ENCODE data around the gene MRPS22. TPM values are rescaled to one million over a fixed set of nuclear protein-coding genes. Genes with fewer than 3 reads are reported as not detected.

The MRPS22 gene
- total and polyA plus RNA-seq, 2 of the 13 experiments (the other 11 are each of a cell fraction or from before 2014, with no cell fraction given): 52.7 to 113 TPM

DNA sequence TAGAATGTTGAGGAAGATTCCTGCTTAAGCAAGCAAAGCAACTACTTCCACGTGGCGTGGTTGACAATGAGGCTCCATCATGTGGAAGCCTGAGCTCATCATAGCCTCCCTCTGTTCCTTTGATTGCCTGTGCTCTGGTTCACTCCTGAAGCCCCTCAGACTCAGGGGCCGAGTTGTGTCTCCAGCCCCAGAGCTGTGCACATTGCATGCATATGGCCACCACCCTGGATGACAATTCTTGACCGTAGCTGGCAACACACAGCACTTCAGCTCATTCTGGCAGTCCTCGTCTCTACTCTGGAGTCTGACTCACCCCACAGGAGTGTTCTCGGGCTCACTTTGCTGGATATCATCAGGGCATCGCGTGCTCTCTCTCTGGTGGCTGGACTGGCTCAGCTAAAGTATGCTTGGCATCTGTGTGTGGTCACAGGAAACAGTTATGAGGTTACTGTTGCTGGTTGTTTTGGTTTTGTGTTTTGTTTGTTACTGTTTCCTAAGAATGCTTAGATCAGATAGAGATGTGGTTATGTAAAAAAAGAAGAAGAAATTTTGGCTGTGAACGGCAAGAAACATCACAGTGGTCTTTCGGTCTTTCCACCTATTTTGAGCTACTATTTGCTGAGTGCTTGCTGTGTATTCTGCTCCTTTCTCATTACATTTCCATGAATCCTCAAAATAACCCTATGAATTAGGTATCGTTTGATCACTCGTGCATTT lies 41.6 kb upstream of the MRPS22 start:
- no peak overlapping the region for H3K4me2 ChIP-seq (ENCODE audit: low read depth, low read length)
- whole genome bisulfite sequencing (ENCODE audit: low lambda C conversion rate): 16% methylated on average over 5 of the region's 12 CpGs
- H3K27me3 ChIP-seq (ENCODE audit: control insufficient read depth in 1 of 2, insufficient read depth in 2 of 2, low read length in 2 of 2): no peaks in the 10 kb centered on the region
- no peak overlapping the region for H3K4me3 ChIP-seq (replicated peaks in 1 of 3; ENCODE audit: insufficient read depth in 1 of 3, low read depth in 2 of 3, low read length in 3 of 3)
- H3K79me2 ChIP-seq (ENCODE audit: insufficient read depth, low read length): no peaks in the 10 kb centered on the region
- H3K27ac ChIP-seq (ENCODE audit: extremely low read length, insufficient read depth, low read length): no peak overlapping the region
- ATAC-seq (peak; percentile 65), FAIRE-seq (no peak), DNase-seq (ENCODE audit: low spot score) (peak; percentile 57)
- no peaks in the 10 kb centered on the region for H3K9me3 ChIP-seq (ENCODE audit: low read length)
- no TSS peak for BruUV-seq (replicated peaks)
- in situ Hi-C loops (cut with HindIII; ENCODE audit: extremely low pct_ligation_motif_present, low pct_unique_long_range_greater_than_20kb): no loop called here
- ChIA-PET CTCF (ENCODE audit: low intra/inter-chr PET ratio, low total read pairs) (no interaction called here), POLR2A (no interaction called here)
- H4K20me1 ChIP-seq (ENCODE audit: insufficient read depth, low read length): no peaks in the 10 kb centered on the region
- no peak overlapping the region for H3K9ac ChIP-seq (ENCODE audit: insufficient read depth, low read depth, low read length)
- TF ChIP-seq ZNF33B (CRISPR knock-in tag; IDR thresholded peaks at IDR 0.05) (no peak), TEAD3 (CRISPR knock-in tag; optimal IDR thresholded peaks at IDR 0.05; ENCODE audit: borderline replicate concordance) (peak; percentile 88), ZNF7 (CRISPR knock-in tag; IDR thresholded peaks at IDR 0.05) (peak; percentile 97), FOSL2 (CRISPR knock-in tag; IDR thresholded peaks at IDR 0.05) (peak; percentile 78), BHLHE40 (IDR thresholded peaks at IDR 0.05; ENCODE audit: low read length) (peak; percentile 28; the same call in 1 of the 2 replicates)
- H3K36me3 ChIP-seq (replicated peaks in 1 of 2; ENCODE audit: control insufficient read depth in 1 of 2, insufficient read depth in 2 of 2, low read length in 2 of 2): no peaks in the 10 kb centered on the region
- H3K4me1 ChIP-seq (ENCODE audit: insufficient read depth, low read length): peaks cover 42% of the 10 kb centered on the region
- intact Hi-C loops (cut with micrococcal nuclease; ENCODE audit: unreplicated experiment): no loop called here
- no peak overlapping the region for H2AFZ ChIP-seq (ENCODE audit: low read length)

DNA sequence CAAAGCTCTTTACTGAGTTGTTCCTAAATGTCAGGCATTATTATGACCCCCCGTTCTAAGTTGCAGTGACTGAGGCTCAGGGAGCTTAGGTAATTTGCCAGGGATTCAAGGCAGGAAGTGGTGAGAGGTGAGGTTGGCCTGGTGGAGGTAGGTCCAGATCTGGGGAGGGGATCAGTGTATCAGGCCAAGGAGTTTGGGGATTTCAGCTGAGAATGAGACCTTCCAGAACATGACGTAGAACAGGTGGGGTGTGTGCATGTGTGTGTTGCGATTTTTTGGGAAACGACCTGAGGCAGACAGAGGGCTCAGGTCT lies 41.1 kb upstream of the MRPS22 start:
- ChIA-PET CTCF (ENCODE audit: low intra/inter-chr PET ratio, low total read pairs) (no interaction called here), POLR2A (no interaction called here)
- Histone ChIP-seq H3K27me3 (ENCODE audit: control insufficient read depth in 1 of 2, insufficient read depth in 2 of 2, low read length in 2 of 2) (no peaks in the 10 kb centered on the region), H3K79me2 (ENCODE audit: insufficient read depth, low read length) (no peaks in the 10 kb centered on the region), H3K4me3 (replicated peaks in 1 of 3; ENCODE audit: insufficient read depth in 1 of 3, low read depth in 2 of 3, low read length in 3 of 3) (no peak overlapping the region), H3K27ac (ENCODE audit: extremely low read length, insufficient read depth, low read length) (no peak overlapping the region), H3K9me3 (ENCODE audit: low read length) (no peaks in the 10 kb centered on the region), H2AFZ (ENCODE audit: low read length) (no peak overlapping the region), H3K4me1 (ENCODE audit: insufficient read depth, low read length) (peaks cover 42% of the 10 kb centered on the region), H3K9ac (ENCODE audit: insufficient read depth, low read depth, low read length) (no peak overlapping the region), H3K4me2 (ENCODE audit: low read depth, low read length) (no peak overlapping the region), H3K36me3 (replicated peaks in 1 of 2; ENCODE audit: control insufficient read depth in 1 of 2, insufficient read depth in 2 of 2, low read length in 2 of 2) (no peaks in the 10 kb centered on the region), H4K20me1 (ENCODE audit: insufficient read depth, low read length) (no peaks in the 10 kb centered on the region)
- intact Hi-C loops (cut with micrococcal nuclease; ENCODE audit: unreplicated experiment): no loop called here
- WGBS (ENCODE audit: low lambda C conversion rate): 65% methylated on average over 4 of the region's 4 CpGs
- BruUV-seq (replicated peaks): no TSS peak
- FAIRE-seq (no peak), ATAC-seq (no peak), DNase-seq (ENCODE audit: low spot score) (no peak)
- in situ Hi-C loops (cut with HindIII; ENCODE audit: extremely low pct_ligation_motif_present, low pct_unique_long_range_greater_than_20kb): no loop called here
- TF ChIP-seq FOXM1 (CRISPR knock-in tag; IDR thresholded peaks at IDR 0.05) (no peak), ZSCAN12 (CRISPR knock-in tag; IDR thresholded peaks at IDR 0.05) (no peak), SOX13 (IDR thresholded peaks at IDR 0.05) (no peak), SOX13 (CRISPR knock-in tag; conservative IDR thresholded peaks at IDR 0.05 in 1 of 2, IDR thresholded peaks at IDR 0.05 in 1 of 2) (no peak), HNF4G (IDR thresholded peaks at IDR 0.05; ENCODE audit: borderline replicate concordance, low read depth, low read length) (no peak), HNF4G (CRISPR knock-in tag; IDR thresholded peaks at IDR 0.05; ENCODE audit: borderline replicate concordance, low read depth) (no peak), ZNF530 (CRISPR knock-in tag; IDR thresholded peaks at IDR 0.05; ENCODE audit: low read depth) (no peak), ZNF33B (CRISPR knock-in tag; IDR thresholded peaks at IDR 0.05) (no peak), SIX4 (CRISPR knock-in tag; IDR thresholded peaks at IDR 0.05) (no peak), KLF6 (CRISPR knock-in tag; IDR thresholded peaks at IDR 0.05) (no peak), ZNF569 (CRISPR knock-in tag; IDR thresholded peaks at IDR 0.05; ENCODE audit: borderline replicate concordance) (no peak), ZNF672 (CRISPR knock-in tag; IDR thresholded peaks at IDR 0.05) (no peak), AGO2 (optimal IDR thresholded peaks at IDR 0.05; ENCODE audit: low read depth, low read length) (no peak)
- TF ChIP-seq, protein P1, sequence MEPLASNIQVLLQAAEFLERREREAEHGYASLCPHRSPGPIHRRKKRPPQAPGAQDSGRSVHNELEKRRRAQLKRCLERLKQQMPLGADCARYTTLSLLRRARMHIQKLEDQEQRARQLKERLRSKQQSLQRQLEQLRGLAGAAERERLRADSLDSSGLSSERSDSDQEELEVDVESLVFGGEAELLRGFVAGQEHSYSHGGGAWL (CRISPR knock-in tag; IDR thresholded peaks at IDR 0.05): no peak
- TF ChIP-seq, protein P2, sequence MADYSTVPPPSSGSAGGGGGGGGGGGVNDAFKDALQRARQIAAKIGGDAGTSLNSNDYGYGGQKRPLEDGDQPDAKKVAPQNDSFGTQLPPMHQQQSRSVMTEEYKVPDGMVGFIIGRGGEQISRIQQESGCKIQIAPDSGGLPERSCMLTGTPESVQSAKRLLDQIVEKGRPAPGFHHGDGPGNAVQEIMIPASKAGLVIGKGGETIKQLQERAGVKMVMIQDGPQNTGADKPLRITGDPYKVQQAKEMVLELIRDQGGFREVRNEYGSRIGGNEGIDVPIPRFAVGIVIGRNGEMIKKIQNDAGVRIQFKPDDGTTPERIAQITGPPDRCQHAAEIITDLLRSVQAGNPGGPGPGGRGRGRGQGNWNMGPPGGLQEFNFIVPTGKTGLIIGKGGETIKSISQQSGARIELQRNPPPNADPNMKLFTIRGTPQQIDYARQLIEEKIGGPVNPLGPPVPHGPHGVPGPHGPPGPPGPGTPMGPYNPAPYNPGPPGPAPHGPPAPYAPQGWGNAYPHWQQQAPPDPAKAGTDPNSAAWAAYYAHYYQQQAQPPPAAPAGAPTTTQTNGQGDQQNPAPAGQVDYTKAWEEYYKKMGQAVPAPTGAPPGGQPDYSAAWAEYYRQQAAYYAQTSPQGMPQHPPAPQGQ (CRISPR knock-in tag; IDR thresholded peaks at IDR 0.05; ENCODE audit: borderline replicate concordance): no peak

Measured in HepG2 (cell line).